GM19351 (cell line): ENCODE data around the gene RBM33.

Experiments used
- ATAC-seq: cut with Tn5 transposase; IDR thresholded peaks from one replicate; pipeline ENCODE4 v1.9.1; 2021; ENCODE audit warnings: mild to moderate bottlenecking, moderate library complexity; ENCODE audit not compliant: unreplicated experiment

RBM33 gene

DNA sequence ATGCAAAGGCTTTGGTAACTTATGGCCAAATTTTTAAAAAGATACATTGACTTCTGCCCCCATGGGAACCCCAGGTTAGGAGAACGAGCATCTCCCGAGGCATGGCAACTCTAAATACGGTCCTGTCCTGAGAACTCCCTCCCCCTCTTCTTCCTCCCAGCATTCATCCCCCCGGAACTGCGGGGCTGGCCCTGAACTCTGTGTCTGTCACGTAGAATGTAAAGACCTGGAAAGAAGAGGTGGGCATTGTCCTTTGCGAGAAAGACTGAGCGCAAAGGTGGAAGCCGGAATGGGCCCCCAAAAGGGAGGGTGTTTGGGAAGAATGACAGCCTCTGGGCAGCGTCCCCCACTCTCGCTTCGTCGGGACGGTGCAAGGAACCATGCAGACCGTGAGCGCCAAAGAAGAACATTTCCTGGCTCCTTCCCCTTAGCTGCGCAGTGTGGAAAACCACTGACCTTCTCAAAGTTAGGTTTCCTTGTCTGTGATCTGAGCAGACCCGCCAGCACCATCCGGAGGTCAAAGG lies 146.8 kb downstream of the RBM33 start:
- ATAC-seq = no peak

DNA sequence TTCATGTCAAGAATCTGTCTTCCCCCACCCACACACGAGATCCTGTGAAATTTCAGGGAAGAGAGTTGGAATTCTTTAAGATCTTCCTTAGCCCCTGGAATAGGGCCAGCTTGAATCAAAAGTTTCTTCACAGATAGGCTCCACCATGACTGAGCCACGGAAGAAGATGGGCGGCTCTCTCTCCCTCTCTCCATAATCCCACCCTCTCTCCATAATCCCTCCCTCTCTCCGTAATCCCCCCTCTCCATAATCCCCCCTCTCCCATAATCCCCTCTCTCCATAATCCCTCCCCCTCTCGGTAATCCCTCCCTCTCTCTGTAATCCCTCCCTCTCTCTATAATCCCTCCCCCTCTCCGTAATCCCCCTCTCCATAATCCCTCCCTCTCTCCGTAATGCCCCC lies 147.4 kb downstream of the RBM33 start:
- no peak for ATAC-seq

DNA sequence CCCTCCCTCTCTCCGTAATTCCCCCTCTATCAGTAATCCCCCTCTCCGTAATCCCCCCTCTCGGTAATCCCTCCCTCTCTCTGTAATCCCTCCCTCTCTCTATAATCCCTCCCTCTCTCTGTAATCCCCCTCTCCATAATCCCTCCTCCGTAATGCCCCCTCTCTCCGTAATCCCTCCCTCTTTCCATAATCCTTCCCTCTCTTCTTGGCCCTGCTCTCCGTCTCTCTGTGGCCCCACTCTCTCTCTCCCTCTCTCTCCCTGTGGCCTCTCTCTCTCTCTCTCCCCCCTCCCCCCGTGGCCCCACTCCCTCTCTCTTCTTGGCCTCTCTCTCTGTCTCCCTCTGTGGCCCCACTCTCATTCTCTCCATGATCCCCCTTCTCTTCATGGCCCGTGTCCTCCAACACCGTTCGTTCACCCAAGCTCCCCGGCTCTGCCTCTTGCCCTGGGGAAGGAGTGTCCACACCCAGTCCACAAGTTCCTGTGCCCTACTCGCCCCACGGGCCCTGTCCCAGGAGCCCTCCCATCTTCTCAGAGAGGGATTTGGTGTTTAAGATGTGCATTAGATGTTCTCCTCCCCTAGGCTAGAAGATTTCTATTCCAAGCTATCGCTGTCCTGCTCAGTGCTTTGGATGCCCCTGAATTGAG lies 148.0 kb downstream of the RBM33 start:
- ATAC-seq = no peak

DNA sequence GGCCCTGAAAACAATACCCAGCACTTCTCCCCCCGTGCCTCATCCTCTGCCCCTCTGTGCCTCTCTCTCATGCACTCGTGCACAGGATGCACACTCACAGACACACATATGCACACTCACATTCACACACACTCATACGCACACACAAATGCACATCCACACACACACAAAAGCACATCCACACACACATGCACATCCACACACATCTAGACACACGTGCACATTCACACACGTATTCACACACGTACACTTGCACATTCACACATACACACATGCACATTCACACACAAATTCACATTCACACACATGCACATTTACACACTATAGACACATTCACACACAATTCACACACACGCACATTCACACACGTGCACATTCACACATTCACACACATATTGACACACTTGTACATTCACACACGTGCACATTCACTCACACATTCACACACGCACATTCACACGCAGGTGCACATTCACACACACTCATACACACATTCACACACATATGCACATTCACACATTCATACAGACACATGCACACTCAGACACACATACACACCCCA lies 148.6 kb downstream of the RBM33 start:
- no peak for ATAC-seq

DNA sequence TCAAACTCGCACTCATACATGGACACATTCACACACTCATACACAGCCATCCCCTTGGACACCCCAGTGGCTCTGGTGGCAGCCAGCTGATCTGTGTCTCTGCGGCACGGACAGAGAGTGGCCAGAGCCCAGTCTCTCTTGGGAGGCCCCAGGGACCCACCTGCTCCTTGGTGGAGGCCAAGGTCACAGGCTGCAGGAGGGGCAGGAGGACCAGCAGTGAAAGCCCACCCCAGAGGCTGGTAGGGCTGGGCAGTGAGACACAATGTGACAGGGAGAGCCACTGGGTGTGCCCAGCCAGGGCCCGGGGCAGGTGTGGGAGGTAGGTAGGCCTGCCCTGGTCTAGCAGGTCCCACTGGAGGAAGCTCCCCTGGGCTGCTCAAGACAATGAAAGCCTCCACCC lies 149.3 kb downstream of the RBM33 start:
- ATAC-seq = no peak

DNA sequence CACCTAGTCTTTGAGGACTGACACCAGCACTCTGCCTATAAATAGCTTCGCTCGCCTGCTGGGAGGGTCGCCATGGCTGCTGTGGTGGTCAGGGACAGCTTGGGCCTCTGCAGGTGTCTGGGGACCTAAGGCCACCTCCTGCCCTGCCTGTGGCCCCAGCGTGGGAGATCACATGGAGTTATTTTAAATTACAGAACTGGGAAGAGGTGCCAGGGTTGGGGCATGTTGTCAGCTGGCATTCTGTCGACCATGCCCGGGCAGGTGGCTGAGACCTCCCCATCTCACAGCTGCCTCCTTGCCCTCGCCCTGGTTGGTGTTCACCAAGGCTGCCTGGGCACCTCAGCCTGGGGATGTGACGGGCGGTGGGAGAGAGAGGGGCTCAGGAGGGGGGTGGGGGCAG lies 149.7 kb downstream of the RBM33 start:
- no peak for ATAC-seq

DNA sequence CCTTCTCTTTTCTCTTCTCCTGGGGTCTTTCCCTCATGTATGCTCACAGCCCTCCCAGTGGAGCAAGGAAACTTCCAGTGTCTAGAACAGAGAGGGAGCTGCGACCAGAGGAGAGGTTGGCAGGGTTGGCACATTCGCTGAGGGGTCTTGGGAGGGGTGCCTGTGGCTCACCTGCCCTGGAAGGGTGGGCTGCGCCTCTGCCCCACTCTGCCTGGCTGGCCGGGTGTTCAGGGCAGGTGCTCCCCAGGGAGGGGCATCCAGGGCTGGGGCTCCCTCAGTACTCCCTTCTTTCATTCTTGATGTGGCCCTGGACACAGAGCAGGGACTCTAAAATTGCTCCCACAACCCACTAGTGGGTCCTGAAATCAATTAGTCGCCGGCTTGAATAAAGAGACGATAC lies 150.9 kb downstream of the RBM33 start:
- ATAC-seq = no peak

DNA sequence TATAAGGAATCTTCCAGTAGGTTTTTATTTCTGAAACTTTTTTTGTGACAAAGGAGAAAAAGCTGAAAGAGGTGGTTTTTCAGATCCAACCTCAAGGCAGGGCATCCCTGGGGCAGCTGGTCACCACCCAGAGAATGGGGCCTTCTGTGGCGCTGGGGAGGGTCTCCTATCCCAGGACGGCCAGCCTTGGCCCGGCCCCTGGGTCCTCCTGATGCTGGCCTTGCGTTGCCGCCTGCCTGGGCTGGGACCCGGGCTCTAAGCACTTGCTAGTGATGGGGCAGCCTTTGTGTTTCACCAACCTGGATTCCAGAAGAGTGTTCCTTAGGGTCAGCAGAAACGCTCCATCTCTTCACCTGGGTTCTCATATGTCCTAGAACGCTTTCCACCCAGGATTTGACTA lies 151.5 kb downstream of the RBM33 start:
- no peak for ATAC-seq

DNA sequence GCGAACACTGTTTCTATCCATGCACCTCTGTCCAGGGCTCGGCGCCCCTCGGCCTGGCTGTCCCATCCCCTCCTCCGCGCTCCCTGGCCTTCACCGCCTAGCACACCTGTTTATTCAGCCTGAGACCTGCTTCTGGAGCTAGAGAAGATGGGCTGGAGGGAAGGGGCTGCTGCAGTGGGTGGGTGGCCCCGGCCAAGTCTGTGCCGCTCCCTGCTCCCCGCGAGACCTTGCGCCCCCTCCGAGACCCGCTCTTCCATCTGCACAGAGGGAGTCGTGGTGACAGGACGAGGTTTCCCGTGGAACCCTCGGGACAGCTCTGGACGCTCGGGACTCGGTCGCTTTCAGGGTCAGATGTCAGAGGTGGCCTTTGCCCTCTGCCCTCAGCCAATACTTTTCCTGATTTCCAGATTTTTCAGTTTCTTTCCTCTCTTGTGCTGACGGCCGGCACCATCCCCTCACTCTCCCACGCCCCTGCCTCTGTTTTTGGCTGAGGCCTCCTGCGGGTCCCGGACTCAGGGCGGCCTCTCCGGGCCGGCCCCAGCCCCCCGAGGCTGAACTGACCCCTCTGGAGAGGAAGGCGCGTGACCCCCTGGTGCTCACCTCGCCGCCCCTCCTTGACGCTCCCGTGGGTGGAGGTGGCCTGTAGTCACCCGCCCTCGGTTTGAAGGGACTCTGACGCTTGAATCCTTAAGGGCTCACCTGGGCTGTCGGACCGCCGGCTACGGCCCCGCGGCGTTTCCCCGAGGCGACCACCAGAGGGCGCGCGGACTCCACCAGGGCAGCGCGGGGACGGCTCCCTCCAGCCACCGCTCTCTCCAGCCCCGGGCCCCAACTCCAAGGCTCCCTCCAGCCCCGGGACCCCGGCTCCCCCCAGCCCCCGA lies 152.2 kb downstream of the RBM33 start:
- peak; percentile 71 for ATAC-seq

DNA sequence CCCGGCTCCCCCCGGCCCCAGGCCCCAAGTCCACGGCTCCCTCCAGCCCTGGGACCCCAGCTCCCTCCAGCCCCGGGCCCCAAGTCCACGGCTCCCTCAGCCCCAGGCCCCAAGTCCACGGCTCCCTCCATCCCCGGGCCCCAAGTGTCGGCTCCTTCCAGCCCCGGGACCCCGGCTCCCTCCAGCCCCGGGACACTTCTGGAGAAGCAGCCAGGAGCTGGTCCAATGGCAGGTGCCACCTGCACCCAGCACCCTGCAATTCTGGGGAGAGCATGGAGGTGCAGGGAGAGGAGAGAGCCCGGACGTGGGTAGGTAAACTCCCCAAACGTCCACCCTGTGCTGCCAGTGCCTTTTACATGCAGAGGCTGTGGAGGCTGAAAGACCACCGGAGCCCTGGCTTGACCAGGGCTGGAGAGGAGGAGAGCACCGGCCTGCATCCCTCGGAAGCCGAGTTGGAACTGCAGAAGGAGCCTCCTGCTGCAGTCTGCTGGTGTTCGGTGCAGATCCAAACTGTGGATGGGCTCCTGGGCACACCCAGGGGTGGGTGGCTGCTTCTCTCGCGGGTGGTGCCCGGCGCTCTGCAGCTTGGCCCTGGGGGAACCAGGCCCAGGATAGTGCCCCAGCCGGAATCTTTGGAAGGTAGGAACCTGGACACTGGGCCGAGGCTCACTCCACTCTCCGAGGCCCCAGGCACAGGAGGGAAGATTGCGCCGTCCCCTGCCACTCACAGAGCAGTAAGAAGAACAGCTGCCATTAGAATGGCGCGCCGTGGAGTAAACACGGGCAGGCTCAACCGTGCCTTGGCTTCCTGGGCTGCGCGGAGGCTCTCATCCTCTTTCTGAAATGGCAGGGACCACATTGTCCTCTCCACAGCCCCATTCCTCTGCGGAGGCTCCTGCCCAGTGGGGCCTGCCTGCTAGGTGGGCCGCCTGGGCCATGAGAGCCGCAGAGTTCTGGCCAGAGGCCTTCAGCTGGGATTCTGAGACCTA lies 153.1 kb downstream of the RBM33 start:
- ATAC-seq = no peak

DNA sequence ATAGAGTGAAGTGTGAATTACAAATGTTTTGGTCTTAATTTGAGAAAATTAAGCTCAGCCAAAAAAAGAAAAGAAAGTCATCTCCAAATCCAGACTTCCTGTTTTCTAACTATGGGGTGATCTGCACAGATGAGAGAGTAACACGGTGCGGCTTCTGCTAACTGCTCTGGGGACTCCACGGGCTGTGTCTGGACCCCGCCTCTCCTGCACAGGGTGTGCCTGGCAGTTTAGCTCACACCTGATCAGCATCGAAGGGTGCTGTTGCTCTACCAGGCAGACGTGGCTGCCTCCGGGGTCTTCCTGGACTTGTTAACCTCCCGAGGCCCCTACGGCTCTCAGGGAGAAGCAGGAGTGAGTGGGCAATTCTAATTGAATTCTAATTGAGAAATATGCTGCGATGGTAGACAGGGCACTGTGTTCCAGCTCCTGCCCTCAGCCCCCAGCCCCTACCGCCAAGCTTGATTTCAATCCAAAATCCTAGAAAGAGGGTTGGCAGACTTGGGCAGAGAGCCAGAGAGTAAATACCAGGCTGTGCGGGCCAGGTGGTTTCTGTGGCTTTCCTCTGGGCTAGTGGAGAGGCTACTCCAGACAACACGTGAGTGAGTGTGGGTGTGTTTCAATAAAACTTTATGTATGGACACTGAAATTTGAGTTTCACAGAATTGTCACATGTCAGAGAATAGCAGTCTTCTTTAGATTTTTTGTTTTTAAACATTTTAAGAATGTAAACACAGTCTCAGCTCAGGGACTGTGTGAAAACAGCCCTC lies 154.4 kb downstream of the RBM33 start:
- ATAC-seq = peak; percentile 51

DNA sequence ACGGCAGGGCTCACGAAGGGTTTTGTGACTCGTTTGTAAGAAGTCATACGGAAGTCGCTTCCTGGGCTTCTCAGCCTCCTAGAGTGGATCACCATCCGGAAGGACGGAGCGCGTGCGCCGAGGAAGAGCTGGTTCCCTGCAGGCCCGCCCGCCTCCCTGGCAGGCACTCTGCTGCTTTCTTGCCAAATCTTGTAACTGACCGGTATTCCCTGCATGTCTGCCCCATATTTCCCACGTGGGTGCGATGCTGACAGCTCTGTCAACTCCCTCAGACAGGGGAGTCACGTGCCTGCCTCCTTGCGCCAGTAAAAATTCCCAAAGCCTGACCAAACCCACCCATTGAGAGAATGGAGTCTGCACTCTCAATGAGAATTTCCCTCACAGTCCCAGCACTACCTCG lies 155.1 kb downstream of the RBM33 start:
- no peak for ATAC-seq

DNA sequence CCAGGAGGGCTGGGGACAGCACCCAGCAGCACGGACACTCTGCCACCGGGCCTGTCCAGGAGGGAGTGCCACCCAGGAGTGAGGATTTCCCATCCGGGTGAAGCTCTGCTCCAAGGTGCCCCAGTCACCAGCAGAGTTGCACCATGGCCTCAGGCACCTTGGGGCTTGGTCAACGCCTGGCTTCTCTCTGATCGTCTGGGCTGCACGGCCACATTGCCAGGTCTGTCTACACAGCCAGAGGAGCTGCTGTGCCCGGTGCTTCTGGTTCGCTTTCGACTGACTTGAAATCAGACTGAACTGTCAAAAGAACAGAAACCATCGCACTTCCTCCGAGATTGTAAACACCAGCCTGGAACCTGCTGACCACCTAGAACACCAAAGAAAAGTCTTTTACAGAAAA lies 155.8 kb downstream of the RBM33 start:
- ATAC-seq = no peak

DNA sequence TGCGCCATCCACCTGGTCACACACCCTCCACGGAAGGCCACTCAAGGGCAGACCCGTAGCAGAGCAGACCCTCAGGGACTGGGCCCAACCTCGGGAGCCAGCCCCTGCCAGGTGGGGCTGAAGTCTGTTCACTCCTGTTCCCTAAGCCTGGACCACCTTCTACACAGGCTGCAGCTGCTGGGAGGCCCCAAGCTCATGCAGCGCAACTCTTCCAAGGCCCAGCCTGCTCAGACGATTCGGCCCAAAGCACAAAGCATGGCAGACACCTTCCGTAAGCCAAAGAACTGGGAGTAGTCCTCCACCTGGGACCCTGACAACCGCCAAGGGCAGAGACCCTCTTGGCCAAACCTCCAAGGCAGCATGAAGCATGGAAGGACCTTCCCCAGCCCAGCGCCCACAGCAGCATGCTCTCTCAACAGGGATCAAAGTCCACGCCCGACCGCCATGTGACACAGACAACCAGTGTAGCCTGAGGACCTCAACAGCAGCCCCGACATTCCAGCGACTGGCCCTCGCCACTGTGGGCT lies 156.3 kb downstream of the RBM33 start:
- no peak for ATAC-seq

DNA sequence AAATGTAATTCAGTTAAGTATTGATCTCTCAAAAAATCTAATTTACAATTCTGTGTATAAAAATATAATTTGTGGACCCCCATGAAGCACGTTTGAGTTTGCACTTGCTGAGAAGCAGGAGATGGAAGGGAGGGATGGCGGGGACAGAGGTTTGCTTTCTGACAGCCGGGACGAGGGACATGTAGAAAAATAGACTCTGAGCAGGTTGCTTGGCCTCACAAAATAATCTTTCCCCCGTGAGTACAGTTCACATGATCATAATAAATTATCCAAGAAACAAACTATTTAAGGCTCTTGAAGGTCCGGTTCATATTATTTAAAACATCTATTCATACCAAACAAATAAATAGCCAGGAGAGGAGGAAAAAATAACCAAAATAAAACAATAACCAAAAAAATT lies 157.8 kb downstream of the RBM33 start:
- ATAC-seq = no peak

DNA sequence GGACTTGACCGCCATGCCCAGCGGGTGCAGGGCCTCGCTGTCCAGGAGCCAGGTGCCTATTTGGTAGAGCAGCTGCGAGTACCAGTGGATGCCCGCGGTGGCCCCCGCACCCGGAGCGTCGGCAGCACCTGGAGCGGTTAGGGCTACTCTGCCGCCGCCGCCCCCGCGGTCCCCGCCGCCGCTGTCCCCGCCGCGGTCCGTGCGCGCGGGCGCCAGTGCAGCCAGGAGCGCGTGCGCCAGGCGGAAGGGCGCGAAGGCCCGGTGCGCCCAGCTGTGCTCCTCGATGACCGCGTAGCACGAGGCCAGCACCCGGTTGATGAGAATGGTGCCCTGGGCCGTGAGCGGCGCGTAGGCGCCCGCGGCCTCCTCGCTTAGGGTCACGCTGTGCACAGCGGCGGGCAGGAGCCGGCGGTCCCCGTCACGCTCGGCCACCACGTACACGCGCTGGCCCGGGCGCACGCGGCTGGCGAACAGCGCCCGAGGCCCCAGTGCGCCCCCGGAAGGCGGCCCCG lies 158.5 kb downstream of the RBM33 start:
- ATAC-seq = no peak

DNA sequence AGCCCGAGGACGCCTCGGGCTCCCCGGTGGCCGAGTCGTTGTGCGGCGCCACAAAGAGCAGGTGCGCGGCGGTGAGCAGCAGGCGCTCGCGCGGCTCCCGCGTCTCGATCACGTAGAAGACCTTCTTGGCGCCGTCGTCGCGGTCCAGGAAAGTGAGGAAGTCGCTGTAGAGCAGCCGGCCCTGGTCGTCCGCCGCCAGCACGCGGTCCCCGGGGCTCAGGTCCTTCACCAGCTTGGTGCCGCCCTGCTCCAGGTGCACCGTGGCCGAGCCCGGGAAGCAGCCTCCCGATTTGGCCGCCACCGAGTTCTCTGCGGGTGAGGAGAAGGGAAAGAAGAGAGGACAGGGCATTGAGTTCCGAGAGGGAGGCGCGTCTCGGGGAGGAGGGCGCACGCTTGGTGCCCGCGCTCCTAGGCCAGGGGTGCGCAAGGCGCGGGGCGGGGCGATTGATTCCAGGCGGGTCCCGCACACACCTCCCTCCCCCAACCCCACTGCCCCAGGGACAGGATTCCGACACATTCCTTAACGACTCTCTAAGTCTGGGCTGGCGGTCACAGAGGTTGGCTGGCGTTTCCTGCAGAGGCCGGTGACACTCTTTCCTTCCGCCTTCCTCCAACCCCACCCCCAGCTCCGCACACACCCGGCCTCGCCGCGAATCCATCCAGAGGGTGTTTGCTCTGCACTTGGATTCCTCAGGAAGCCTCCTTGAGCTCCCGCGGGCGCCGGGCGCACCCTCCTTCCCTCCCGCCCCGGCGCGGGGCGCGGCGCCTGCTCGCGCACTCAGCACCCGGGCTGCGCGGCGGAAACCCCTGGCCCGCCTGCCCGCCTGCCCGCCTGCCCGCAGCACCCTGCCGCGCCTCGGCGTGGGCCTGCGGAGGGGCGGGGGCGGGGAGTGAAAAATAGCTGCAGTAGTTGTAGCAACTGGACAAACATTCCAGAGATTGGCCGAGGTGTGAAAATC lies 159.2 kb downstream of the RBM33 start:
- no peak for ATAC-seq

DNA sequence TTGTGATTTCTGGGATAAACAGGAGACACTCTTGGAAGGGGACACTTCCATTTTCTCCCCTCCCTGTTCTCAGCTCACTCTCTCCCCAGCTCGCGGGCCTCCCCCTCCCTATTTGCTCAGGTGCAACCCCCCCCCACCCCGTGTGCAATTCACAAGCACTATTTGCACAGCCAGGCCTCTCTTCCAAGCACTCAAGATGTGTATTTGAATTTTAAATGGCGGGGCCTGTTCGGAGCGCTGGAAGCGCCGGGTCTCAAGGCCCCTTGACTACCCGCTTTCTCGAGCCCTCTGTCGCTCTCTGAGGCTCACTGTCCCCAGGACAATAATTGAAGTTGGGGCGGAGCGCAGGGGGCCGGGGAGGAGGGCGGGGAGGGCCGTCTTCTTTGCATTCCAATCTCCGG lies 160.0 kb downstream of the RBM33 start:
- no peak for ATAC-seq
